OCI-M2 (cell line): ENCODE results near the gene FUT2.

ENCODE experiments used
- DNase-seq: peaks from one replicate; lab custom pipeline; 2025; ENCODE audit not compliant: unreplicated experiment; lab: John Stamatoyannopoulos, UW

FUT2 gene

GRCh38 chr19:48724796-48725753 is 29.3 kb downstream of the FUT2 start:
- peak; percentile 61 for DNase-seq

GRCh38 chr19:48726556-48726955 is 30.8 kb downstream of the FUT2 start:
- DNase-seq = no peak

- DNase-seq = no peak
These were observed 33.3 kb downstream of the FUT2 start for GRCh38 chr19:48728911-48729664.

GRCh38 chr19:48731452-48731851 is 35.7 kb downstream of the FUT2 start:
- no peak for DNase-seq

GRCh38 chr19:48734625-48735024 is 38.9 kb downstream of the FUT2 start:
- no peak for DNase-seq

- DNase-seq = no peak
These were observed 39.4 kb downstream of the FUT2 start for GRCh38 chr19:48735031-48735615.

- no peak for DNase-seq
These were observed 41.7 kb downstream of the FUT2 start for GRCh38 chr19:48737360-48737998.

- DNase-seq = peak; percentile 76
These were observed 43.0 kb downstream of the FUT2 start for GRCh38 chr19:48738557-48739403.

GRCh38 chr19:48739404-48740163 is 43.8 kb downstream of the FUT2 start:
- no peak for DNase-seq

GRCh38 chr19:48740164-48740972 is 44.6 kb downstream of the FUT2 start, which contains the start of gene RASIP1:
Gene RASIP1 (minus strand): TSS chr19:48740610. CDS start chr19:48740282, 328 bp downstream.
- DNase-seq = no peak

- DNase-seq = no peak
These were observed 45.6 kb downstream of the FUT2 start for GRCh38 chr19:48741129-48741999.

- DNase-seq = no peak
These were observed 46.3 kb downstream of the FUT2 start for GRCh38 chr19:48742096-48742495.

- peak; percentile 27 for DNase-seq
These were observed 49.6 kb downstream of the FUT2 start for GRCh38 chr19:48745208-48745995.

GRCh38 chr19:48746110-48746509 is 50.3 kb downstream of the FUT2 start:
- DNase-seq = no peak

GRCh38 chr19:48746738-48747575 is 51.2 kb downstream of the FUT2 start, which contains the start of gene IZUMO1:
Gene IZUMO1 (minus strand): TSS chr19:48746909. CDS start chr19:48745859, 1,050 bp downstream.
- peak; percentile 74 for DNase-seq
